Endothelial cell of hepatic sinusoid (primary cell): ENCODE measurements around the gene NXF3.
"Not testable (repeated sequence)": the region's sequence is repeated elsewhere in the genome, so short reads cannot be mapped to it uniquely, and the experiment has no call there.

Source experiments
- in situ Hi-C: cut with HindIII; loops from 2 replicates; pipeline ENCODE4 v1.10.0; 2017; ENCODE audit warnings: low sequenced_read_pairs

NXF3 gene

GRCh38 chrX:103052625-103053024 lies 40.3 kb downstream of the NXF3 start:
- in situ Hi-C loops, result no loop called here

DNA sequence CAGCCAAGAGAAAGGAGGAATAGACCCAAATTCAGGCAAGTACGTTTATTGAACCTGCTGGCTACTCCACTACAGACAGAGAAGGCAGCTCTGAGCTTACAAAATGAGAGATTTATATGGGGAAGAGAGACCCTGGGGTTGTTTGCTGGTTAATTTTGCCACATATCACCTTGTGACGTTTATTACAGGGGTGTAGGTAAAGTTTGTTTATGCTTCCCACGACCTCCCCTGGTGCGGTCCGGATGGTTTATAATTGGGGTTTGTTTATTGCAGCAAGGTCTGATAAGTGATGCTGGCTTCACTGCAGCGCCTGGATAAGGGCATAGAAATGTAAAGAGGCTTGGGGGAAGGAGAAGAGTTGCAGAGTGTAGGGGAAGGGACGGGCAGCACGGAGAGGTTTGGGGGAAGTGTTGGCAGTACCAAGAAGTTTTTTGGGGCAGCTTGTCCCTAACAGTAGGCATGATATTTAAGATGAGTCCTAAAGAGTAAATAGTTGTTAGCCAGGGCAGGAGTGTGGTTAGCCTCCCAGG lies 41.6 kb downstream of the NXF3 start:
- in situ Hi-C loops, result no loop called here

GRCh38 chrX:103033371-103033770 lies 59.6 kb downstream of the NXF3 start:
- in situ Hi-C loops, result not testable (repeated sequence)
